RWPE1 (cell line): ENCODE data around the gene DPH1.

Source experiments
- CTCF ChIA-PET: fragments of 350-600 bp; sonication (Branson Sonifier 250); formaldehyde crosslinking; extraction: SDS; loops from one replicate; lab custom pipeline; 2021; lab: Yijun Ruan, JAX
- POLR2A ChIA-PET: fragments of 400-600 bp; formaldehyde crosslinking; extraction: SDS; loops from one replicate; lab custom pipeline; 2020; ENCODE audit warnings: antibody characterized with exemption; ENCODE audit not compliant: low non-redundant PET; lab: Yijun Ruan, JAX
- DNase-seq: peaks from one replicate; pipeline ENCODE4 v3.0.0; 2012; ENCODE audit warnings: low spot score
- H3K27ac ChIP-seq: fragments of 450-650 bp; 2 replicates; pipeline ENCODE4 v1.5.1; 2017
- CTCF ChIP-seq: fragments of 450-650 bp; conservative IDR thresholded peaks from 2 replicates; pipeline ENCODE4 v1.5.1; 2017; ENCODE audit warnings: low read depth, mild to moderate bottlenecking

Gene DPH1

GRCh38 chr17:2068031-2068518 is 38.1 kb downstream of the DPH1 start:
- TF ChIP-seq CTCF: no peak
- DNase-seq: no peak
- ChIA-PET CTCF (interaction anchor here (0.6 kb wide), 1 partner anchor 249 kb away, joined by 3 read pairs; no protein-coding TSS in a partner anchor), POLR2A (no interaction called here)
- peak overlapping the region; percentile 51 for H3K27ac ChIP-seq

GRCh38 chr17:2068519-2069051 is 38.6 kb downstream of the DPH1 start:
- ChIA-PET CTCF (no interaction called here), POLR2A (no interaction called here)
- TF ChIP-seq CTCF: no peak
- H3K27ac ChIP-seq: peak overlapping the region; percentile 51
- DNase-seq: no peak

GRCh38 chr17:2070241-2071023 is 40.5 kb downstream of the DPH1 start:
- ChIA-PET CTCF (interaction anchor here (0.9 kb wide), 1 partner anchor 21 kb away, joined by 3 read pairs; no protein-coding TSS in a partner anchor), POLR2A (no interaction called here)
- DNase-seq: no peak
- peak overlapping the region; percentile 26 for H3K27ac ChIP-seq
- no peak for TF ChIP-seq CTCF

GRCh38 chr17:2071024-2071385 is 41.1 kb downstream of the DPH1 start:
- ChIA-PET POLR2A (no interaction called here), CTCF (interaction anchor here (0.9 kb wide), 1 partner anchor 20 kb away, joined by 3 read pairs; no protein-coding TSS in a partner anchor)
- no peak for DNase-seq
- peak overlapping the region; percentile 26; the same call in 1 of the 2 replicates for H3K27ac ChIP-seq
- no peak for TF ChIP-seq CTCF

- ChIA-PET CTCF (interaction anchor here (0.6 to 0.9 kb wide), 2 partner anchors 19 to 181 kb away, joined by 3 to 4 read pairs; no protein-coding TSS in a partner anchor), POLR2A (no interaction called here)
- H3K27ac ChIP-seq: peak overlapping the region; percentile 27; the same call in 1 of the 2 replicates
- DNase-seq: no peak
- no peak for TF ChIP-seq CTCF
These were observed 41.7 kb downstream of the DPH1 start for GRCh38 chr17:2071455-2072281.

GRCh38 chr17:2074919-2075318 is 45.0 kb downstream of the DPH1 start:
- peak overlapping the region; percentile 76 for H3K27ac ChIP-seq
- ChIA-PET POLR2A (no interaction called here), CTCF (no interaction called here)
- no peak for TF ChIP-seq CTCF
- DNase-seq: no peak
